Activated CD4-positive, alpha-beta T cell treated with anti-CD3 and anti-CD28 coated beads for 24 hours (primary cell): ENCODE measurements around the gene SLC23A3.

Experiments used
- DNase-seq, 2 donors: peaks; one replicate each; pipeline ENCODE4 v3.0.0-alpha.2; 2020; ENCODE audit warnings: low read depth in 2 of 2

The SLC23A3 gene, protein sequence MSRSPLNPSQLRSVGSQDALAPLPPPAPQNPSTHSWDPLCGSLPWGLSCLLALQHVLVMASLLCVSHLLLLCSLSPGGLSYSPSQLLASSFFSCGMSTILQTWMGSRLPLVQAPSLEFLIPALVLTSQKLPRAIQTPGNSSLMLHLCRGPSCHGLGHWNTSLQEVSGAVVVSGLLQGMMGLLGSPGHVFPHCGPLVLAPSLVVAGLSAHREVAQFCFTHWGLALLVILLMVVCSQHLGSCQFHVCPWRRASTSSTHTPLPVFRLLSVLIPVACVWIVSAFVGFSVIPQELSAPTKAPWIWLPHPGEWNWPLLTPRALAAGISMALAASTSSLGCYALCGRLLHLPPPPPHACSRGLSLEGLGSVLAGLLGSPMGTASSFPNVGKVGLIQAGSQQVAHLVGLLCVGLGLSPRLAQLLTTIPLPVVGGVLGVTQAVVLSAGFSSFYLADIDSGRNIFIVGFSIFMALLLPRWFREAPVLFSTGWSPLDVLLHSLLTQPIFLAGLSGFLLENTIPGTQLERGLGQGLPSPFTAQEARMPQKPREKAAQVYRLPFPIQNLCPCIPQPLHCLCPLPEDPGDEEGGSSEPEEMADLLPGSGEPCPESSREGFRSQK

DNA sequence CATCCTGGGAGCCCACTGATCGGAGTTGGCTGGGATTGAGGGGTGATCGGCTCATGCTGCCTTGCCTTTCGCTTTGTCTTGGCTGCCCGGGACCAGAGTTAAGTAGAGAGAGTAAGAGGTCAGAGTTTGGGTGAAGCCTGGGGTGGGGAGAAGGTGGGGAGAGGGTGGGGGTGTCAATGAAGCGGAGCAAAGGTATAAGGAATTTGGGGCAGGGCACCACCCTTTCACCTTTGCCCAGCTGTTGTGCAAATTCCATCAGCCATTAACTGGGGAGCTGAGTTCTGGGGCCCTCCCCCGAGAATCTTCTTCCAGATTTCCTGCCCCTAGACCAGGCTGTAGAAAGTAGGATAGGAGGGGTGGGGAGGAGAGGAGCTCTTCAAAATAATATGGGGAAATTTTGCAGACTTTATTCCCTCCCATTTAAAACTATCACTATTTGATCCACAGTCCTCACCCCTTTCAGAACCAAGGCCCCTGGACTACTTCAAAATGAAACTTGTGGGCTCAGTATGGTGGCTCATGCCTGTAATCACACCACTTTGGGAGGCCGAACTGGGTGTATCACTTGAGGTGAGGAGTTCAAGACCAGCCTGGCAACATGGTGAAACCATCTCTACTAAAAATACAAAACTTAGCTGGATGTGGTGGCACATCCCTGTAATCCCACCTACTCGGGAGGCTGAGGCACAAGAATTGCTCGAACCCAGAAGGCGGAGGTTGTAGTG is at the start of gene SLC23A3:
Gene SLC23A3 (minus strand): TSS at position 100 of the 725 bp plus-strand sequence. CDS start 45 bp downstream, at position 55.
- no peak for DNase-seq

DNA sequence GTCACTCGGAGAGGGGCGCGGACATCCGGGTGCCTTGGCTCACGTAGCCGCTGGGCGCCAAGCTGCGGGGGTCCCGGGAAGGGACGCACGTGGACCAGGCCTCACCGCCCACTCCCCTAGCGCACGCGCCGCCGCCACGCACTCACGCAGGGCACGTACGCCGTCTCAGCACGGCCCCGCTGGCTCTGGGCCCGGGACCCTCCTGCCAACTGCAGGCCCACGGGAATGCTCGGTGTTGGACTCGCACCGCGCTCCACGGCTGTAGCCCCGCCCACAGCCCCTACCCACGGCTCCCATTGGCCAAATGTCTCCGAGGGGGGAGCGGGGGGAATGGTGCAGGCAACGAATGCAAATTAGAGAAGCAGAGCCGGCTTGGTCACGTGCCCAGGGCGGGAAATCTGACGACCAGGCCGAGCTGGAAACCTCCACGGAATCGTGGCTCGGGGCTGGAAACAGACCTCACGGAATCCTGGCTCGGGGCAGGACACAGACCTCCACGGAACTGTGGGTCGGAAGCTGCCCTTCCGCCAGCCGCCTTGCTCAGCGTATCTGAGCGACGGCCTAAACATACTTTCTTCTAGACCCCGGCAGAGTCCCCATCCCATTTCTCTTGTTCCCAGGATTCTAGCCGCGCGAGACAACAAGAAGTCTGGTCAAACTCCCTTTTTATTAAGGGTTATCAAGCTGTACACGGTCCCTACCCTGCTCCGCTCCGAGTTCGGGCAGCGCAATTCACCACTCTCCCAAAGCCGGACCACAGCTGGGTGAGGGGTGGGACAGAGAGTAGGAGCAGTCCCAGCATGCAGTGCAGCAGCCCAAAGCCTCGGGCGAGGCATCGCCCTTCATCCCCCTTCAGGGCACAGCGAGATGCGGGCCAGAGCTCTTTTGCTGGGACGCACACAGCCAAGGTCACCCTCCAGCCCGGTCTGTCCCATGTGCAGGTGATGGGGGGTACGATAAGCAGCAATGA is 49.2 kb upstream of the SLC23A3 start, which contains the start of gene ABCB6:
Gene ABCB6 (minus strand): TSS at position 227 of the 970 bp plus-strand sequence. CDS start 285 bp downstream, outside the sequence.
- peak; percentile 83 to 87 for DNase-seq

DNA sequence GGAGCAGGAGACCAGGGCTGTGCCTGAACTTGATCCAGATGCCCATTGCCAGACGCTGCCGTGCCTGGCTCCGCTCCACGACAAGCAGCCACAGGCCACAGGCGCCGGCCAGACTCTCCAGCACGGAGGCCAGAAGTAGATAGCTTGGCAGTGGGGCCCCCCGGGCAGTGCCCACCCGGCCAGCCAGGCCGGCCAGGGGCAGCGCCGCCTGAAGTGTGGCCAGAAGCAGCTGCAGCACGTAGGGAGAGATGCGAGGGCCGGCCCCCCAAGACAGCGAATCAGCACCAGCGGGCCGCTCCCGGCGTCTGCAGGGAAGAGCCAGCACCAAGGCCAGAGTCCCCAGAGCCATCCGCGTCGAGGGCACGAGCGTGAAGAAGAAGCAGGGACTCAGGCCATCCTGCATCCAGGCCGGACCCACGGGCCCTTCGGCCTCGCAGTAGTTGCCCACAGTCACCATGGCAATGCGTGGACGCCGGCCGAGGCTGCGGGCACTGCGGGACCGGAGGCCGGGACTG is 48.4 kb upstream of the SLC23A3 start:
- DNase-seq, result no peak

DNA sequence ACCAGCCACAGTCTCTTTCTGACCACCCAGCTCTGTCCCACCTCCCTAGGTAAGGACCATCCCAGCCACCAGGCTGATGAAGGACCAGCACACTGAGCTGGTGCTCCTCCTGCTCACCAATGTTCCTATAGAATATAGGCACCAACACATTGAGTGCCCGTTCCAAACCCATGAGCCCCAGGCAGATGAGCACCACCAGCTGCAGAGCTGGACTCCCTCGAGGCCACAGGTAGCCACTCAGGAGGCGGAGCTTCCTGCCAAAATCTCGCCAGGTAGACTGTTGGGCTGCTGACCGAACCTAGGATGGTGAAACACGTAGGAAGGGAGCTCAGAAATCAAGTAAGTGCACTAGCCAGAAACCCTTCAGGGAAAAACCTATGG is 46.7 kb upstream of the SLC23A3 start:
- no peak for DNase-seq

DNA sequence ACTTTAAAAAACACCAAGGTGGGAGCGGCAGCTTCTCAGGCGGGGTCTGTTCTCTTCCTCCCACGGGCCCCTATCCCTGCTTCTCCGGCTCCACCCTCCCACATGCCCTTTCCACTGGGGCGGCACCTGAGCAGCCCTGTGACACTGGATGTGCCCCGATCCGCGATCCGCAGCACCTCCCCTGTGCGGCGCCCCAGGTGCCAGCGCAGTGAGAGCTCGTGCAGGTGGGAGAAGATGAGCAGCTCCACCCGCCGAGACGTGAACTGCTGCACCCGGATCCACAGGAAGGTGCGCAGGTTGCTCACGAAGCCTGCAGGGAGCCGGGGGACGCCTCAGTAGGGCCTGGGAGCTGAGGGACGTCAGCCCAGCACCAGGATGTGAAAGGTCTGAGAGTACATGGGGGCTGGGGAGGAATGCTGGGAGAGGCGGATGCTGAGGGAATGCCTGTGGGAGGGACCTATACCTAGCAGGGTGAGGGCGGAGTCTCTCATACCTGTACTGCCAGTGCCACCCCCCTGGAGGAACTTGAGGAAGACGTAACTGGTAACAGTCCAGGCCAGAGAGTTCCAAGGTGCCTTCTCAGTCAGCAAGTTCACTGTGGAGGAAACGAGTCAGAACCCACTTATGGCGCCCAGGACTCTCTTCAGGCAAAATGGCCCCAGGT is 46.2 kb upstream of the SLC23A3 start:
- no peak for DNase-seq

DNA sequence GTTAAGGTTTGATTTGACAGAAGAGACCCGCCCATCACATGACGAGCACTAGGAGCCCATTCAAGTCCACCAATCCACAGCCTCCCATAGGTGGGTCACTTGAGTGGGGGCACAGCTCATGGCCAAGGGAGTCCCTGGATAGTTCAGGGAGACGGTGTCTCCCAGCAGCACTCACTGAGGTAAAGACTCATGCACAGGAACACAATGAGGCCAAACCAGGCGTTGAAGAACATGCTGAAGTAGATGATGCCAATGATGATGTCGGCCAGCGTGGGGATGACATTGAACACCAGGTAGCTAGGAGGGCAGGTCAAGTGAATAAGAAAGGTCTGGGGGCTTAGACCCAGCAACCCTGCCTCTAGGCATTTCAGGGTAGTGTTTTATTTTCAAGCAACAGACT is 45.0 kb upstream of the SLC23A3 start:
- no peak for DNase-seq

DNA sequence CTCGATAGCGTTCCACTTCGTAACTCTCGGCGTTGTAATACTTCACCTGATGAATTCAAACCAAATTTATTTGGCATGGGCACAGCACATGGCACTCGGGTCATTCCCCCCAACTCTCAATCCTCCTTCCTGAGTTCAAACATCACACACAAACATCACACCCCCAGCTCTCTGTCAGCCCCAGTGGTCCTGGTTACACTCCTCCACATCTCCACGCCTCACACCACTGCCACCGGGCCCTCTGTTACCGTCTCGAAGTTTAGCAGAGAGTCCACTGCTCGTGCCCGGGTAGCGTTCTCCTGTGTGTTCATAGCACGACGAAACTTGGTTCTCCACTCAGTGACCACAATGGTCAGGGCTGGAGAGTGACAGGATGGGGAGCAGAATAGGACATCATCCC is 44.3 kb upstream of the SLC23A3 start:
- DNase-seq, result no peak

DNA sequence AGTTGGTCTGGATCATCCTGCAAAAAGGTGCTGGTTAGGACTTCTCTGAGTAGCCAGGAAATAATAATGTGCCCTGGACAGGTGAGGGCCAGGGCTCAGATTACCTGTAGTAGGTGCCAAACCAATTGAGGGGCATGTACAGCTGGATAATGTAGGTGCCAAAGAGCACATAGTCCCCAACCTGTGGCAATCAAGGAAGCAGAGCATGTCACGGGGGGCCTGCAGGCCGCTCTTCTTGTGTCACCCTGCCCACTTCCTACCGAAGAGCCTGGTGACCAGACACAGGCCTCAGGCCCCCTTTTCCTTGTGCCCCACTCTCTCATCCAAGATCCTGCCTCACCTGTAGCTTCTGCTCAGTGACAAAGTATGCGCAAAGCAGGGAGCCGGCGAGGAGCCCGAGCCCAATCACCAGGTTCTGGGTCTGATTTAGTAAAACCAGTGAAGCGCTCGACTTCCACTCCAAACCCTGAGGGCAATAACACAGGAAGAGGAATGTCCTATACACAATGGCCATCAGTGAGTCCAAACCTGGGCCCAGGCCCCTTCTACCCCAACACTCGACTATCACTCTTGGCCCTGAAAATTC is 43.8 kb upstream of the SLC23A3 start:
- no peak for DNase-seq

DNA sequence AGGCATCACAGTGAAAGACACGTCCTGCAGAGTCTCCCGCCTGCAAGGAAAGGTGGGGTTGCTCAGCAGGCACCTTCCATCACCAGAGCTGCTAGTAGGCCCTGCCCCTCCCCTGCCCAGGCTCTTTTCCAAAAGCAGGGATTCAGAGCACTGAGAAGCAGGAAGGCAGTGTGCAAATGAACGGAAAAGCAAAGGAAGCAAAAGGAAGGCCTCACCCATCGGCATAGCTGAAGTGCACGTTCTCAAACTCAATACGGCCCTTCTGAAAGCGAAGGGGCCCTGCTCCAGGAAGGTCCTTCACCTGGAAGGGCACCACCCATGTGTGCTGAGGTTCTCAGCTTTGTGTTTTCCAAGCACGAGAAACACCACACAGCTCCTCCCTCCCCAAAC is 43.2 kb upstream of the SLC23A3 start:
- DNase-seq, result no peak

DNA sequence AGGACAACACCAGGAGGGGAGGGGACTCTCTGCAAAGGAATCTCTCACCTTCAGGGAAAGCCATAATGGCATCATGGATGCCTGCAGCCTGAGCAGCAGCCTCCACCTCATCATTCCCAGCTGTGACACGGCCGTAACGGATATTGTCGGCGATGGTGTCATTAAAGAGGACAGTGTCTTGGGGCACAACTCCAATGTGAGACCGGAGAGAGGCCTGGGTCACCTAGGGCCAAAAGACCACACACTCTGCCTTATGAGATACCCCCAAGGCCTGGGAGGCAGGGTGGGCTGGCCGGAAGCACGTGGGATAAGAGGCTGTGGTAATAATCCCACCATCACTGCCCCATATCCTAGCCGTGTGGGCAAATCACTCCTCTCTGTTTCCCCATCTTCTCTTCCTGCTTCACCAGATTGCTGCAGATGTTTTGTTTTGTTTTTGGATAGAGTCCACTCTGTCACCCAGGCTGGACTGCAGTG is 41.1 kb upstream of the SLC23A3 start:
- no peak for DNase-seq

DNA sequence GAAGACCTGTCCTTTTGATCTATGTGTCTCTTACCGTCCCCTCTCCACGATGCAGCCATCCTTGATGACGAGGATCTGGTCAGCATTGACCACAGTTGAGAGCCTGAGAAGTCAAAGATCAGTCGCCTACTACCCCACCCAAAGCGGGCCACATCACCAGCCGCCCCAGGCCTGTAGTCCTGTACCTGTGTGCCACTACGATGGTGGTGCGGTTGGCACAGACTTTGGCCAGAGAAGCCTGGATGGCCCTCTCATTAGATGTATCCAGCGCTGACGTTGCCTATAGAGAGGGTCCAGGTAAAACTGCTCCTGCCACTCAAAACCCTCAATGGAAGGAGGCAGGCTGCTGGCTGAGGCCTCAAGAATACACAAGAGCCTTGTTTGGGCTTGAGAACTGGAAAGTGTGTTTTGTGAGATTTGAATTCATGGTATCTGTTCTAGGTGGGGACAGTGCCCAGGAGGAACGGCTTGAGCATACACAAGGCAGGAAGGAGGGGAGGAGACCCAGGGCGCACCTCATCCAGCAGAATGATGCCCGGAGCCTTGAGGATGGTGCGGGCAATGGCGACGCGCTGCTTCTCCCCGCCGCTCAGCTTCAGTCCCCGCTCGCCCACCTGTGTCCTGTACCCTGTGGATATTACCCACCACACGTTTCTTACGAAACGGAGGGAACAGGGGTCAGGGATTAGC is 40.5 kb upstream of the SLC23A3 start:
- DNase-seq, result no peak

DNA sequence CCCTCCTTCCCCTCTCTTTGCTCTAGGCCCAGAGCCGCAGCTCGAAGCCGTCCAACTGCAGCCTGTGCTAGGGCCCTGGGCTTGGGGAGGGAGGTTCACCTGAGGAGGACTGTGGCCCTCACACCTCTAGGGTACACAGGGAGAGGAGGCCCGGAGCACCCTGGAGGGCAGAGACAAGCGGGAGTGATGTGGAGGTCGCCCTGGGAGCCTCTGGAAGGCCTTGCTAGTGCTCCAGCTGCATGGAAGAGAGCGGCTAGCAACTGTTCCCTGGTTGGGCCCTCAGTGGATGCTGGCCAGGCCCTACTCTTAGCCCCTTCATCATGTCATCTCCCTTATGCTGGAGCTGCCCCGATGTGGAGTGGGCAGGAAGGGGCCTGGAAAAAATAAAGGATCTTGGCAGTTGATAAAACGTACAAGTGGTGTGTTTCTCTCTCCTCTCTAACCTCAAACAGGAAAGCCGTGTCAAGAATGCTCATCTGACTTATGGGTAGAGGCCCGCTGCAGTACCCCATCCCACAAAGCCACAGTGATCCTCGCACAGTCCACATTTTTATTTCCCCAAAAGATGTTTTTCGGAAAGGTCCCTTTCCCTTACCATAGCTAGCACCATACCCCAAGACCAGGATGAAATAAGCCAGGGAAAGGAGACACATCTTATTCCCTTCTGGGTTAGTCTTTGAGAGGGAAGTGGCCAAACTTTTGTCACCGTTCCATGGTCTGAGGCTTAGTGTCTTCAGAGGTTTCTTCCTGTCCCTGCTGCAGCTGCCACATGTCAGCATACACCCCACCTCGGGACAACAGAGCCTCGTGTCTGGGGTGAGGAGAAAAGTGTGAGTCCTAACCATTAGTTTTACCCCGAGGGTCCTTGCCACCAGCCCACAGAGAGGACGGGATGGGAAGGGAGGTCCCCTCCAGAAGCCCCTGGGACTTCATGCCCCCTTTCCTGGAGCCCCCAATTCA is 39.7 kb upstream of the SLC23A3 start:
- DNase-seq, result no peak

DNA sequence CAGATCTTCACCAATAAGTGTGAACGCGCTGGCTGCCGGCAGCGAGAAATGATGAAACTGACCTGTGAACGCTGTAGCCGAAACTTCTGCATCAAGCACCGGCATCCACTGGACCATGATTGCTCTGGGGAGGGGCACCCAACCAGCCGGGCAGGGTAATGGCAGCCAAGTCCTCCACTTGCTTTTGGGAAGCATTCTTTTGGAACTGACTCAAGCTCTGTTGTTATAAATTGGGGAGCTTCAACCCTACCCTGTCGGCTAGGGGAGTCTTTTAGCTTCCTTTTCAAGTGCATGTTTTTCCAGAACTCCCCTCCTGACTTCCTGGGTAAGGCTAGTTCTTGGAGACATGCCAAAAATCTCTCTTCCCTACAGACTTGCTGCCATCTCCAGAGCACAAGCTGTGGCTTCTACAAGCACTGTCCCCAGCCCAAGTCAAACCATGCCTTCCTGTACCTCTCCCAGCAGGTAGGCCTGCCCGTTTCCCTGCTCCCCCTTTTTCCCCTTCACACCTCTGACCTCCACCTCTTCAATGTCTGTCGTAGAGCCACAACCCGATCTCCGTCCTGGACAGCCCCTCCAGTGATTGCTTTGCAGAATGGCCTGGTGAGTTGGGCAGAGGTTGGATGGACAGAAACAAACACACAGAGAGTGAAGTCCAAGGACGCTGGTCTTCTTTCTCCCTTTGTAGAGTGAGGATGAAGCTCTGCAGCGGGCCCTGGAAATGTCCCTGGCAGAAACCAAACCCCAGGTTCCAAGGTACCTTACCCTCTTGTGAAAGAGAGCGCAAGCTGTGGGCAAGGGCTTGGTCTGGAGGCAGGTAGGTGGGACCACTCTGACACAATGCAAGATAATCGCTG is 38.3 kb upstream of the SLC23A3 start:
- no peak for DNase-seq

DNA sequence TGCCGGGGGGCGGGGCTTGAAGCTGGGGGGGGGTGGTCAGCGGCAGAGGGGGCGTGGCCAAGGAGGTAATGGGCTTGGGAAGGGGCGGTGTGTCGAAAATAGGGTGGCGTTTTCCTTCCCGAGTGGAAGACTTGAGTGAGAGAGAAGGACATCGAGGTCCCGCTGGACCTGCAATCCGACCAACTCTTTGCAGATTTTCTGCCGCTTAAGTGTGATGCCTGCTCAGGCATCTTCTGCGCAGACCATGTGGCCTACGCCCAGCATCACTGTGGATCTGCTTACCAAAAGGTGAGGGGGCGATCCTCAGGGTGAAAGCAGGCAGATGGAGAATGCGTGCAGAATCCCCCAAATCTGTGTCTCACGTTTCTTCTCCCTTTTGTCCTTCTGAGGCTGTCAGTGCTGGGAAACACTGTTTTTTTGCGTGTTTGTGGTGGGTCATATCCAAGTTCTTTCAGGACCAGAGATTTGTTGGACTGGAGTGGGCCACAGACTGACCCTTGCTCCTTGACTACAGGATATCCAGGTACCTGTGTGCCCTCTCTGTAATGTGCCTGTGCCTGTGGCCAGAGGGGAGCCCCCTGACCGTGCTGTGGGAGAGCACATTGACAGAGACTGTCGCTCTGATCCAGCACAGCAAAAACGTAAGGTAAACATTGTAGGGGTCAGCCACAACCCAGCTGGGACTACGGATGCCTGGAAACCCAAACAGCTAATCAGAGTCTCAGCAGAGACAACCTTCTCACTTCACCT is 37.5 kb upstream of the SLC23A3 start:
- DNase-seq, result no peak

DNA sequence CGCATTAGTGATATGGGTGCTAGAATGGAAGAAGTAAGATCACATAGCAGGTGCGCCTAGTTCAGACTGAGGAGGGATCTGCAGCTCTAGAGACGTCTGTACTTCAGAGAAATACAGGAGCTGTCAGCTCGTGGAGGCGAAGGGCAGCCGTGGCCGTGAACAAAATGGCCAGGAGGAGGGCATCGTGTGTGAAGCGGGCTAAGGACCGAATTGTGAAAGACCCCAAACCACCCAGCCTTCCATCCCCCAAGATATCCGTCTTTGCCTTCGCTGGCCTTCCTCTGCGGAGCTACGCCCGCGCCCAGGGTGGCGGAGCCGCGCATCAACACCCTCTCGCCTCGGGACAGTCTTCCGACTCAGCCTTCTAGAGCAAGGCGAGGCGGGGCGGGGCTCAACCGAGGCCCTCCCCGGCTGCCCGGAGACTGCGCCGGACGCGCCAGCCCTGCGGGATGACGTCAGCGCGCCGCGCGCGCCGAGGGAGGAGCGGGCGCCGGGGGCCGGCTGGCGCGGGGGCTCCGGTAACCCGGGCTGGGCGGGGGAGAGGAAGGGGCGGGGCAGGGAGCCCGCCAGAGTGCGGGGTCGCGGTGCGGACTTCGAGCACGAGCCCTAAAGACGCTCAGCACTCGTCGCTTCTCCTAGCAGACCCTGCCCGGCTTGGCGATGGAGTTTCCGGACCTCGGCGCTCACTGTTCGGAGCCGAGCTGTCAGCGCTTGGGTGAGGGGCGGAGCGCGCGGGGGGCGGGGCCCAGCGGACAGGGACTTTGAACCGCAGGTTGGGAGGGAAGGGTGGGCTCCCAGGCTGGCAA is 36.7 kb upstream of the SLC23A3 start, which contains the start of gene ZFAND2B:
Gene ZFAND2B (plus strand): TSS at position 455 of the 806 bp plus-strand sequence. CDS start 206 bp downstream, at position 661.
- peak; percentile 91 to 93 for DNase-seq

DNA sequence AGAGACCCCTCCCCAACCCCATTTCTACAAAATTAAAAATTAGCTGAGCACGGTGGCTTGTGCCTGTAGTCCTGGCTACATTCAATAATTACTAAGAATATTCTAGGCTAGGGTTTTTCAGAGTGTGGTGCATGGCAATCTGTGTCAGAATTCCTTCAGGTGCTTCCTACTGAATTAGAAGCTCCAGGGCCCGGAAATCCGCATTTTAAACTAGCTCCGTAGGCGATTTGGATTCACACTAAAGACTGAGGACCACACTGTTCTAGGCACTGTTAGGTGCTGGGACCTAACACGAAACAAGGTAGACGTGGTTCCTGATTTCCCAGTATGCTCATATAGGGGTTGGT is 36.1 kb upstream of the SLC23A3 start:
- DNase-seq, result no peak
